GM03348 (cell line): Measurements from ENCODE around the gene C17orf78.
A peak's percentile ranks its signal among the peaks of the same experiment; 100 is the strongest.
"Not testable (repeated sequence)": the region's sequence is repeated elsewhere in the genome, so short reads cannot be mapped to it uniquely, and the experiment has no call there.

Source experiments
- DNase-seq: peaks from one replicate; pipeline ENCODE4 v3.0.0; 2012; ENCODE audit warnings: low spot score

The C17orf78 gene

GRCh38 chr17:37386462-37386861, 10.7 kb downstream of the C17orf78 start:
- DNase-seq, result no peak

GRCh38 chr17:37388266-37388665, 12.5 kb downstream of the C17orf78 start:
- DNase-seq, result peak; percentile 30

- DNase-seq, result no peak
Measured at GRCh38 chr17:37389160-37389559, 13.4 kb downstream of the C17orf78 start.

GRCh38 chr17:37391146-37391545, 15.4 kb downstream of the C17orf78 start:
- no peak for DNase-seq

GRCh38 chr17:37392024-37392590, 16.3 kb downstream of the C17orf78 start:
- DNase-seq, result peak; percentile 35

- no peak for DNase-seq
Measured at GRCh38 chr17:37393352-37393751, 17.6 kb downstream of the C17orf78 start.

GRCh38 chr17:37399265-37399803, 23.5 kb downstream of the C17orf78 start:
- DNase-seq, result no peak

- DNase-seq, result no peak
Measured at GRCh38 chr17:37400505-37400904, 24.7 kb downstream of the C17orf78 start.

GRCh38 chr17:37405522-37405921, 29.7 kb downstream of the C17orf78 start:
- not testable (repeated sequence) for DNase-seq

- DNase-seq, result no peak
Measured at GRCh38 chr17:37405955-37406634, 30.3 kb downstream of the C17orf78 start.

GRCh38 chr17:37406635-37407461, 31.1 kb downstream of the C17orf78 start, which contains the start of the genes ACACA and TADA2A:
ACACA (minus strand) TSS chr17:37406836; CDS start chr17:37406299, 537 bp downstream.
TADA2A (plus strand) TSS chr17:37406886; CDS start chr17:37411366, 4,480 bp downstream.
- peak; percentile 98 for DNase-seq

- not testable (repeated sequence) for DNase-seq
Measured at GRCh38 chr17:37408145-37408479, 32.3 kb downstream of the C17orf78 start.

- no peak for DNase-seq
Measured at GRCh38 chr17:37410357-37410756, 34.6 kb downstream of the C17orf78 start.

- no peak for DNase-seq
Measured at GRCh38 chr17:37413875-37414519, 38.2 kb downstream of the C17orf78 start.

- no peak for DNase-seq
Measured at GRCh38 chr17:37417852-37418251, 42.1 kb downstream of the C17orf78 start.

- no peak for DNase-seq
Measured at GRCh38 chr17:37422971-37423625, 47.3 kb downstream of the C17orf78 start.

- DNase-seq, result no peak
Measured at GRCh38 chr17:37425268-37425667, 49.5 kb downstream of the C17orf78 start.

- no peak for DNase-seq
Measured at GRCh38 chr17:37429039-37429438, 53.3 kb downstream of the C17orf78 start.

GRCh38 chr17:37429453-37429852, 53.7 kb downstream of the C17orf78 start:
- DNase-seq, result no peak

- peak; percentile 42 for DNase-seq
Measured at GRCh38 chr17:37430051-37430627, 54.4 kb downstream of the C17orf78 start.

- DNase-seq, result no peak
Measured at GRCh38 chr17:37432671-37433070, 56.9 kb downstream of the C17orf78 start.
